ENCODE measurements around the gene ZMYND10. TPM values are rescaled to one million over a fixed set of nuclear protein-coding genes. Genes with fewer than 3 reads are reported as not detected.
"Not testable (repeated sequence)": the region's sequence is repeated elsewhere in the genome, so short reads cannot be mapped to it uniquely, and the experiment has no call there.

ZMYND10 gene
- total RNA-seq, 4 donors from 2014 or later = 3.0 TPM; not detected in 3

DNA sequence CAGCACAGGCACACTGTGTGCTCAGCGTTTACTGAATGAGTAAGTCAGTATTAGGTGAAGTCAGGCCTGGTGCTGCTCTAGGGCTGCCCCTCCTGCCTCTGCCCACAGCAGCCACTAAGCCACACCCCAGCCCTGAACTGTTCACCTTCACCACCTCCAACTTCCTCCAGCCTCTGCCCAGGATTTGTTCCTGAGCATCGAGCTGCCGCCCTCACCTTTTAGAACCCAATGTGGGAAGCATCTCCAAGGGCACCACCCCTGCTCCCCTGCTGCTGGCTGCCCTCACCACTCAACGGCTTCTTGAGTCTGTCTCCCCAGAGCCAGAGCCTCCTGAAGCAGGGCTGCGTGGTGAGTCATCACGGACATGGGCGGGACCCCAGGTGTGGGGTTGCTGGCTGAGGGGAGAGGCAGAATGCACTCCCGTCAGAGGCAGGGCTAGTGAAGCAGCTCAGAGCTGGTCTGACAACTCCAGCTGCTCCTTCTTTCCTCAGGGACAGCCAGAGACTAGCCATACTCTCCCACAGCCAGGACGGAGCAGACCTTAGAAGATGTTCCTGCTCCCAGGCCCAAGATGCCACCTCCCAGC is 28.8 kb downstream of the ZMYND10 start:
- Histone ChIP-seq H3K36me3 (peaks cover 0 to 23% of the 10 kb centered on the region in 2 donors), H3K4me1 (peaks cover 51 to 53% of the 10 kb centered on the region in 2 donors), H3K4me3 (no peak overlapping the region), H3K9me3 (no peaks in the 10 kb centered on the region), H3K27me3 (no peaks in the 10 kb centered on the region), H3K27ac (peak overlapping the region in 3 of 4 donors; percentile 7 to 93 (median 35))
- TF ChIP-seq POLR2A (IDR thresholded peaks at IDR 0.05) = no peak
- TF ChIP-seq, protein P1, sequence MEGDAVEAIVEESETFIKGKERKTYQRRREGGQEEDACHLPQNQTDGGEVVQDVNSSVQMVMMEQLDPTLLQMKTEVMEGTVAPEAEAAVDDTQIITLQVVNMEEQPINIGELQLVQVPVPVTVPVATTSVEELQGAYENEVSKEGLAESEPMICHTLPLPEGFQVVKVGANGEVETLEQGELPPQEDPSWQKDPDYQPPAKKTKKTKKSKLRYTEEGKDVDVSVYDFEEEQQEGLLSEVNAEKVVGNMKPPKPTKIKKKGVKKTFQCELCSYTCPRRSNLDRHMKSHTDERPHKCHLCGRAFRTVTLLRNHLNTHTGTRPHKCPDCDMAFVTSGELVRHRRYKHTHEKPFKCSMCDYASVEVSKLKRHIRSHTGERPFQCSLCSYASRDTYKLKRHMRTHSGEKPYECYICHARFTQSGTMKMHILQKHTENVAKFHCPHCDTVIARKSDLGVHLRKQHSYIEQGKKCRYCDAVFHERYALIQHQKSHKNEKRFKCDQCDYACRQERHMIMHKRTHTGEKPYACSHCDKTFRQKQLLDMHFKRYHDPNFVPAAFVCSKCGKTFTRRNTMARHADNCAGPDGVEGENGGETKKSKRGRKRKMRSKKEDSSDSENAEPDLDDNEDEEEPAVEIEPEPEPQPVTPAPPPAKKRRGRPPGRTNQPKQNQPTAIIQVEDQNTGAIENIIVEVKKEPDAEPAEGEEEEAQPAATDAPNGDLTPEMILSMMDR (IDR thresholded peaks at IDR 0.05 in 4 of 5, conservative IDR thresholded peaks at IDR 0.05 in 1 of 5) = no peak
- ATAC-seq = no peak
- intact Hi-C loops (cut with DNase I; ENCODE audit: low total_unique reads) = no loop called here
- DNase-seq = no peak
- in situ Hi-C loops (cut with MboI; ENCODE audit: low sequenced_read_pairs in 4 of 4) = no loop called here

DNA sequence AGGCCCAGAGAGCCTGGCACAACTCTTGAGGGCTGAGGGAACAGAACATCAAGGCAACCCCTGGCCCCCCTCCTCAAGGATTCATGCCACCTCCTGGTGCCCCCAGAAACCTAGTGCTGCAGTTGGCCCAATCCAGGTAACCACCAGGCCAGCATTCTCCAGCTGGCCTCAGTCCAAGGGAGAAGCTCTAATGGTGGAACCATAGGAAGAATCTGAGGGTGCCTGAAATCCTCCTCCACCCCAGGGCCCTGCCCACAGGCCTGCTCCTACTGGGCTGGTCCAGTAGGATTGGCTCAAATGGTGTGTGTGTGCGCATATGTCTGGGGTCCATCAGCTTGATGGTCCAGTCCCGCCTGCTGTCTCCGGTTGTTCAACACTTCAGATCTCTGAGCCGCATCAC is 30.7 kb downstream of the ZMYND10 start:
- intact Hi-C loops (cut with DNase I; ENCODE audit: low total_unique reads) = no loop called here
- Histone ChIP-seq H3K4me1 (peaks cover 43 to 45% of the 10 kb centered on the region in 2 donors), H3K9me3 (no peaks in the 10 kb centered on the region), H3K36me3 (peaks cover 0 to 23% of the 10 kb centered on the region in 2 donors), H3K27ac (peak overlapping the region; percentile 50 to 79 (median 56)), H3K4me3 (no peak overlapping the region), H3K27me3 (no peaks in the 10 kb centered on the region)
- in situ Hi-C loops (cut with MboI; ENCODE audit: low sequenced_read_pairs in 4 of 4) = no loop called here
- ATAC-seq = no peak
- TF ChIP-seq POLR2A (IDR thresholded peaks at IDR 0.05) = no peak
- TF ChIP-seq, protein P1 (IDR thresholded peaks at IDR 0.05 in 4 of 5, conservative IDR thresholded peaks at IDR 0.05 in 1 of 5) = no peak
- no peak for DNase-seq

DNA sequence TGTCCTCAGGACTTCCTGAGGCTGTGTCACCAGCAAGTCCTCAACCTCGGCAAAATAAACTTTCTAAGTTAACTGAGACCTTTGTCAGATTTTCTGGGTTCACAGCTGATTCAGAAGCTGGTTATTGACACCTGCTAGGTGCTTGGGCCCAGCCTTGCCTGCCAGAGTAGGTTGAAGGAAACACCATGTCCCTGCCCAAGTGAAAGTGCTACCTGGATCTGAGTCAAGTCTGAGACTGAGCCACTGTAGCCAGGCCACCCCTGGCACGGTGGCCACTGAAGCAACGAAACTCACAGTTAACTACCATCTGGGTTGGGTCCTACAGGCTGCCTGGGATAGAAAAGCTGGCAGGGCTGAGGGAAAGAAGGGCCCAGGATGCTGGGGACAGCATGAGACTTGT is 31.2 kb downstream of the ZMYND10 start:
- ATAC-seq (peak; percentile 89 to 90), DNase-seq (peak in 1 of 2 donors; percentile 67)
- in situ Hi-C loops (cut with MboI; ENCODE audit: low sequenced_read_pairs in 4 of 4) = no loop called here
- intact Hi-C loops (cut with DNase I; ENCODE audit: low total_unique reads) = no loop called here
- Histone ChIP-seq H3K36me3 (peaks cover 0 to 20% of the 10 kb centered on the region in 2 donors), H3K9me3 (no peaks in the 10 kb centered on the region), H3K4me3 (no peak overlapping the region), H3K4me1 (peaks cover 39 to 40% of the 10 kb centered on the region in 2 donors), H3K27me3 (no peaks in the 10 kb centered on the region), H3K27ac (peak overlapping the region; percentile 50 to 79 (median 56))
- no peak for TF ChIP-seq POLR2A (IDR thresholded peaks at IDR 0.05)
- TF ChIP-seq, protein P1 (IDR thresholded peaks at IDR 0.05 in 4 of 5, conservative IDR thresholded peaks at IDR 0.05 in 1 of 5) = no peak

DNA sequence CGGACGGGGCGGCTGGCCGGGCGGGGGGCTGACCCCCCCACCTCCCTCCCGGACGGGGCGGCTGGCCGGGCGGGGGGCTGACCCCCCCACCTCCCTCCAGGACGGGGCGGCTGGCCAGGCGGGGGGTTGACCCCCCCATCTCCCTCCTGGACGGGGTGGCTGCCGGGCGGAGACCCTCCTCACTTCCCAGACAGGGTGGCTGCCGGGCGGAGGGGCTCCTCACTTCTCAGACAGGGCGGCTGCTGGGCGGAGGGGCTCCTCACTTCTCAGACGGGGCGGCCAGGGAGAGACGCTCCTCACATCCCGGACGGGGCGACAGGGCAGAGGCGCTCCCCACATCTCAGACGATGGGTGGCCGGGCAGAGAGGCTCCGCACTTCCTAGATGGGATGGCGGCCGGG is 33.5 kb downstream of the ZMYND10 start:
- H3K9me3 ChIP-seq; H3K27ac ChIP-seq; DNase-seq; intact Hi-C loops (cut with DNase I; ENCODE audit: low total_unique reads); ATAC-seq; in situ Hi-C loops (cut with MboI; ENCODE audit: low sequenced_read_pairs in 4 of 4); H3K36me3 ChIP-seq; H3K27me3 ChIP-seq; H3K4me3 ChIP-seq: not testable (repeated sequence)
- peaks cover 16 to 17% of the 10 kb centered on the region in 2 donors for H3K4me1 ChIP-seq

DNA sequence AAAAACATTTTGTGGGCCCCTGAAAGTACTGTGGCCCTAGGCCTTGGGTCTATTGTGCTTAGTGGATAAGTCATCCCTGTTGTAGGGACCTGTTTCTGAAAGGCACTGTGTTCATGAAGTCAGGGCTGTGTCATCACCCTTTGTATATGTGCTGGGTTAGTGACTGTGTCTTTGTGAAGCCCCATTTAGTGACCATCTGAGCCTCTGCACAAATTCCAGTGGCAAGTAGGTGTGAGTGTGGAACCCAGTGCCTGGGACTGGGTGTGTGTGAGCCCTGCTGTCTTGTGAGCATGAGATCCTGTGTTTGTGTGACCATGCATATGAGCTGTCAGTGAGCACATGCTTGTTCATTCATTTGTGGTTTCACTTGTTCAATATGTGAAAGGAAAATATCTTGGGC is 40.9 kb downstream of the ZMYND10 start:
- Histone ChIP-seq H3K27me3 (no peaks in the 10 kb centered on the region), H3K27ac (no peak overlapping the region), H3K4me3 (no peak overlapping the region), H3K9me3 (no peaks in the 10 kb centered on the region), H3K36me3 (no peaks in the 10 kb centered on the region), H3K4me1 (peaks cover 21 to 37% of the 10 kb centered on the region in 2 donors)
- ATAC-seq (no peak), DNase-seq (no peak)
- in situ Hi-C loops (cut with MboI; ENCODE audit: low sequenced_read_pairs in 4 of 4) = no loop called here
- intact Hi-C loops (cut with DNase I; ENCODE audit: low total_unique reads) = no loop called here
- TF ChIP-seq POLR2A (IDR thresholded peaks at IDR 0.05) = no peak
- TF ChIP-seq, protein P1 (IDR thresholded peaks at IDR 0.05 in 4 of 5, conservative IDR thresholded peaks at IDR 0.05 in 1 of 5) = no peak

All from gastrocnemius medialis (tissue), 4 donors.